Testis (tissue), 2 donors: ENCODE results near the gene TLE4.

Experiments used
- POLR2A ChIP-seq: fragments of 450-650 bp; IDR thresholded peaks from one replicate; pipeline ENCODE4 v1.6.1; 2017; ENCODE audit warnings: antibody characterized with exemption, mild to moderate bottlenecking, moderate library complexity
- TF ChIP-seq, protein P1 (sequence below), 3 experiments: fragments of 450-650 bp in 2 of 3; fragments of 200-600 bp in 1 of 3; sonication (generic) in 1 of 3; IDR thresholded peaks; one replicate each; pipeline ENCODE4 v1.5.1; 2016 to 2019; ENCODE audit warnings: antibody characterized with exemption in 3 of 3, mild to moderate bottlenecking in 2 of 3, moderate library complexity in 1 of 3

DNA sequence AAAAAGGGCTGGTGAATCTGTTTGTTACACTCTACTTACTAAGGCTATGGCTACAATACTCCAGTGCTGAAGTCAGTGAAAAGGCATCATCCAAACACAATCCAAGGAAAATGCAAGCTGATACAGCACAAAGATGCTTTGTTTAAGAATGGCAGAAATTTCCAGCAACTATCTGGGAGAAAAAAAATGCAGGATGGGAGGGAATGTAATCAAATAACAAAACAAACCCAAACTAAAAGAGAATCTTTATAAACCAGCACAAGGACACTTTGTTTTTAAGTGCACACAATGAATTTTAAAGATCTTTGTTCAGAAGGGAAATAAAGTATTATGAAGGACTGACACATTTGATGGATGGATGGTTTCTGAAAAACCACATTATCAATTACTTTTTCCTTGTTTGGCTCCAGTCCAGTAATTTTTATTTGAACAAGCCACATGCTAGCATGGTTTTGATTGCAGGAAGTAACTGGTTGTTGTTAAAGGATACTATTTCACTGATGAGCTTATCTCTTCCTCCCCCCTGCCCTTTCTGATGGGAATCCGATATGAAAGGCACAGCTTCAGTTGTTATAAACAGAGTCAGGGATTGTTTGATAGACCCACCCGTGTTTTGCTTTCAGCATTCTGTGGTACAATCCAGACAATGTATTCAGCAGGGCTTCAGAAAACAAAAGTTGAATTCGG, 12.1 kb upstream of the TLE4 start:
- TF ChIP-seq, protein P1, sequence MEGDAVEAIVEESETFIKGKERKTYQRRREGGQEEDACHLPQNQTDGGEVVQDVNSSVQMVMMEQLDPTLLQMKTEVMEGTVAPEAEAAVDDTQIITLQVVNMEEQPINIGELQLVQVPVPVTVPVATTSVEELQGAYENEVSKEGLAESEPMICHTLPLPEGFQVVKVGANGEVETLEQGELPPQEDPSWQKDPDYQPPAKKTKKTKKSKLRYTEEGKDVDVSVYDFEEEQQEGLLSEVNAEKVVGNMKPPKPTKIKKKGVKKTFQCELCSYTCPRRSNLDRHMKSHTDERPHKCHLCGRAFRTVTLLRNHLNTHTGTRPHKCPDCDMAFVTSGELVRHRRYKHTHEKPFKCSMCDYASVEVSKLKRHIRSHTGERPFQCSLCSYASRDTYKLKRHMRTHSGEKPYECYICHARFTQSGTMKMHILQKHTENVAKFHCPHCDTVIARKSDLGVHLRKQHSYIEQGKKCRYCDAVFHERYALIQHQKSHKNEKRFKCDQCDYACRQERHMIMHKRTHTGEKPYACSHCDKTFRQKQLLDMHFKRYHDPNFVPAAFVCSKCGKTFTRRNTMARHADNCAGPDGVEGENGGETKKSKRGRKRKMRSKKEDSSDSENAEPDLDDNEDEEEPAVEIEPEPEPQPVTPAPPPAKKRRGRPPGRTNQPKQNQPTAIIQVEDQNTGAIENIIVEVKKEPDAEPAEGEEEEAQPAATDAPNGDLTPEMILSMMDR (IDR thresholded peaks at IDR 0.05): no peak
- no peak for TF ChIP-seq POLR2A
